ENCODE results near the gene FBXL15.

DNA sequence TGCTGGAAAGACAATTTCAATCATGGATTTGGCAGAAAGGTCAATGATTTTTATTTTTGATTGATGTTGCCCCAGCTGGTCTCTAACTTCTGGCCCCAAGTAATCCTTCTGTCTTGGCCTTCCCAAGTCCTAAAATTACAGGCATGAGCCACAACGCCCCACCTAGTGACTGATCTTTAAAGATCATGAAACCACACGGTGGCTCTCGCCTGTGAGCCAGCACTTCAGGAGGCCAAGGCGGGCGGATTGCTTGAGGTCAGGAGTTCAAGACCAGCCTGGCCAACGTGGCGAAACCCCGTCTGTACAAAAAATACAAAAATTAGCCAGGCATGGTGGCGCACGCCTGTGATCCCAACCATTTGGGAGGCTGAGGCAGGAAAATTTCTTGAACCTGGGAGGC lies 43.3 kb downstream of the FBXL15 start:
- TF ChIP-seq CTCF (IDR thresholded peaks at IDR 0.05) (no peak), POLR2A (IDR thresholded peaks at IDR 0.05; ENCODE audit: low read depth) (no peak)

Measured in esophagus muscularis mucosa (tissue), 3 donors.